CD4-positive, alpha-beta T cell treated with Interleukin-21 for 1 hour (primary cell): ENCODE measurements around the gene MAN1C1.

Source experiments
- DNase-seq: peaks from one replicate; pipeline ENCODE4 v3.0.0-alpha.2; 2020

MAN1C1 gene

DNA sequence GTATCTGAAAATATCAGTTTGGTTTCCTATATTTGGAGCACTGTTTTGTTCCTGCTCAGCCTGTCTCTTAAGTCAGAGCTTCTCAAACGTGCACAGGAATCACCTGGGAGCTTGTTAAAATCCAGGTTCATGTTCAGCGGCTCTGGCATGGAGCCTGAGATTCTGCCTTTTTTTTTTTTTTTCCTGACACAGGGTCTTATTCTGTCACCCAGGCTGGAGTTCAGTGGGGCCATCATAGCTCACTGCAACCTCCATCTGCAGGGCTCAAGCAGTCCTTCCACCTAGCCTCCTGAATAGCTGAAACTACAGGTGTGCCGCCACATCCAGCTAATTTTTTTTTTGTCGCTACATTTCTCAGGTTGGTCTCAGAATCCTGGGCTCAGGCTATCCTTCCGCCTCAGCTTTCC is 171.2 kb downstream of the MAN1C1 start:
- no peak for DNase-seq

DNA sequence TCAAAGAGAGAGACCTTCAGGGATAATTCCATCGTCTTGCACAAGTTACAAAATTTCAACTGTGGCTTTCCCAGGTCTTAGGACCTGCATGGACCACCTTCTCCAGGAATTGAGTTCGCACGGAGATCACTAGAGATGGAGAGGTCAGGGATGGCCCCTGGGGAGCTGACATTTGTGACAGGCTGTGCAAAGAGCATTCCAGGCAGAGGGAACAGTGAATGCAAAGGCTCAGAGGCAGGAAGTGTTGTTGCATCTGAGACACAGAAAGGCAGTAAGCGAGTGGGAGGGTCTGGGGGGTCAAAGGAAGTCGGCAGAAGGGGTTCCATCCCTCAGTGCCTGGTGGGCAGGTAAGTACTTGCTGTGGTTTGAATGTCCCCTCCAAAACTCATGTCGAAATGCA is 173.9 kb downstream of the MAN1C1 start:
- DNase-seq, result no peak

- DNase-seq, result no peak
Measured at GRCh38 chr1:25792115-25792514, 175.5 kb downstream of the MAN1C1 start.

DNA sequence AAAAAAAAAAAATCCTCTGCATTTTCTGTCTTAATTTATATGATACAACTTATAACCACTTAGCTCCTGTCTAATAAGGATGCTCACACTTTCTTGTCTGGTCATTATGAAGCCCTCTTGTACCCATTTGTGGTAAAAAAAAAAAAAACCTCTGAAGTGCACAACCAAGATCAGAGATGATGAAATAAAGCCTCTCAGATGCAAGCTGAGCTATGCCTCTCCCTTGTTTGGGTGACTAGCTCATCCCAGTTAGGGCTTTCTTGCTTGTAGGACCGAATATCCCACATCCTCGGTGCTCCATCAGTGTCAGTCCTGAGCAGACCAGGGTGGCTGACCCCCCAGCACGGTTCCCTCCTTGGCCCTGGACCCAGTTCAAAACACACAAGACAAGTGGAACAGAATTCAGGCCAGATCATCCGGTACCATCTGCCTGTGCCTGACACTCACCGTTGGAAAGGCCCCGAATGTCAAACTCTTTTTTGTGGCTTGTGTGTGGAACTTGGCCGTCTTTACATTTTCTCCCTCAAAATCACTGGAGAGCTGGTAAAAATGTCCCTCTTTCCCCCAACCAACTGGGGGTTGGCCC is 177.1 kb downstream of the MAN1C1 start:
- DNase-seq, result no peak

- no peak for DNase-seq
Measured at GRCh38 chr1:25794325-25794724, 177.7 kb downstream of the MAN1C1 start.

DNA sequence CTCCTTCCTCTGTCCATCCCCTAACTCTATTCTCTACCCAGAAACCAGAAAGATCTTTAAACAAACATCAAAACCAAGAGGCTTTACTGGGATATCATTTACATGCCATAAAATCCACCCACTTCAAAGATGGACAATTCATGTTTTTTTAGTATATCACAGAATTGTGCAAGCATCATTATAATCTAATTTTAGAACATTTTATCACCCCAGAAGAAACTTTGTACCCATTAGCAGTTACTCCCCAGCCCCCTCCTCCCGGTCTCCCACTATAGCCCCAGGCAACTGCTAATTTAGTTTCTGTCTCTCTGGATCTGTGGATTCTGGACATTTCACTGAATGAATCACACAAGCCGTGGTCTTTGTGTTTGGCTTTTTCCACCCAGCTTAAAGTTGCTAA is 178.6 kb downstream of the MAN1C1 start:
- DNase-seq, result no peak

- DNase-seq, result peak; percentile 65
Measured at GRCh38 chr1:25795946-25796810, 179.6 kb downstream of the MAN1C1 start.

DNA sequence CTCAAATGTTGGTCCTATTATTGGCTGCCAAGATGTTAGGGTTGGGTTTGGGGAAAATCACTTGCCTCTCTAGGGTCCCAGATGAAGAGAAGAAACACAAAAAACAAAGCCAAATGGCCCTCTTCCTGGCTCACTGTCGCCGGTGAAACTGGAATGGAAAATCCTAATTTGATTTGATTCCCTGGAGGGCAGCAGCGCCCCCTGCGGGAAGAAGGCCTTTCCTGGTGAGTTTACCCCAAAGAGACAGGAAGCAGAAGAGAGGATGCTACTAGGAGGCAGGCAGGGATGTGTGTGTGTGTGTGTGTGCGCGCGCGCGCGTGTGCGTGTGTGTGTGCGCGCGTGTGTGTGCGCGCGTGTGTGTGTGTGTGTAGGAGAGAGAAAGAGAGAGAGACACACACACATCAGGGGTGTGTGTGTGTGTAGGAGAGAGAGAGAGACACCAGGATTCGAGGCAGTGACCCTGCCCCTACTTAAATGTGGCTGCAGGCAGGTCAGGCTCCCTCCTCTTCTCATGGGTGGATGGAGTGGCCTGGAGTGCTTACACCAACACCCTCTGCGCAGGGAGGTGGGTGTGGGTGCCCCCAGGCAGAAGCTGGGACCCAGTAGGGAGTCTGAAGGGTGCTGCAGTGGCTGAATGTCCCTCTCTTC is 180.3 kb downstream of the MAN1C1 start:
- DNase-seq, result peak; percentile 84

GRCh38 chr1:25797939-25798338 is 181.3 kb downstream of the MAN1C1 start:
- peak; percentile 29 for DNase-seq

GRCh38 chr1:25798666-25799351 is 182.2 kb downstream of the MAN1C1 start:
- DNase-seq, result no peak

- no peak for DNase-seq
Measured at GRCh38 chr1:25799352-25799934, 182.9 kb downstream of the MAN1C1 start.

GRCh38 chr1:25799935-25800702 is 183.5 kb downstream of the MAN1C1 start, which contains the start of gene SELENON:
TSS of gene SELENON (plus strand) at chr1:25800193. CDS start at chr1:25800231, 38 bp downstream.
- DNase-seq, result peak; percentile 47

DNA sequence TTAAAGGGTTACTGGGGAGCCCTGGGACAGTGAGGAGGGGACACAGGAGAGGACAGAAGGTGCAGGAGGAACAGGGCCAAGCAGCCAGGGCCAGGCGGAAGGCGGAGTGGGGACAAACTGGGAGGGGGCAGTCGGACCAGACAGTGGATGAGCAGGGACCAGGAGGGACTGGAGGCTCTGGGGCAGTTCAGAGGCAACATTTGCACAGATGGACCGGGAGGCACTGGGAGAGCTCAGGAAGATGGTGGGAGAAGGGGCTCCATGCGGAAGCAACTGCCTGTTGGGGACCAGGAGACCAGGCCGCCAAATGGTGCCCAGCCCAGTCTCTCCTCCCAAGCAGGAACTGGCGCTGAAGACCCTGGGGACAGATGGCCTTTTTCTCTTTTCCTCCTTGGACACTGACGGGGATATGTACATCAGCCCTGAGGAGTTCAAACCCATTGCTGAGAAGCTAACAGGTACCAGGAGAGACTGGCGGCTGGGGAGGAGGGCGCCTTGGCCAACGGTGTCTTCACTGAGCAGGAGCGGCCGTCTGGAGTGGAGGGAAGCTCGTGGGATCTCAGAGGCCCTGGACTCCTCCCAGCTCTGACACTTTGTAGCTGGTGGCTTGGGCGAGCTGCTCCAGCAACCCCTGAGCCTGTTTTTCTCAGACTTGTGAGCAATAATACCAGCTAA is 184.2 kb downstream of the MAN1C1 start:
- DNase-seq, result no peak

DNA sequence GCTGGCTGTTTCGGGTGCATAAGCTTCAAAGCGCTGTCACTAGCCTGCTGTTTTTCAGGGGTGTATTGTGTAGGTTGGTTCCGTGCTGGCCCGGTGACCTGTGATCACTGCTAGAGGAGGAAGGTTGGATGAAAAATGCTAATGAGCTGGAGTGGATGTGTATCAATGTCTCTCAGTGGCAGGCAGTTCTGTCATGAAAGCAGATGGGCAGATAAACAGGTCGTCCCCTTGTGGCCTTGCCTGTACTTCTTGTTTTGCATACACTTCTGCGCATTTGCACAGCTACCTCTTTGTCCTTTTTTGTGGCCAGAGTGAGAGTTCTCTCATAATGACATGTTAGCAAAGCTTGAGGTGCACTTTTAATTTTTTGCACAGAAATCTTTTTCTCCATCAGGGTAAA is 186.3 kb downstream of the MAN1C1 start:
- DNase-seq, result peak; percentile 21

DNA sequence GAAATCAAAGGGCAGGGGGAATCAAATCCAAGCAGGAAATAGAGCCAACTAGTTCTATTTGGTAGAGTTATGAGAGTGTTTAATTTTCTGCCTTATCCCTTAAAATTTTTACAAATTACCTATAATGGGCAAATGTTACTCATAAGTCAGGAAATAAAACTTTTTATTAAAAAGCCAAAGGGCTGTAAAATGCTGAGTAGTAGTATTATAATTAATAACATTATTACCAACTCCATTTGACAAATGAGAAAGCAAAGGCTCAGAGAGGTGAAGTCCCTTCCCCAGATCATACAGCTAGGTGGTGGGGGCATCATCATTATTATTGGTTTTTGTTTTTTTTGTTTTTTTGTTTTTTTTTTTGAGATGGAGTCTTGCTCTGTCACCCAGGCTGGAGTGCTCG is 186.8 kb downstream of the MAN1C1 start:
- no peak for DNase-seq

GRCh38 chr1:25804244-25804963 is 187.8 kb downstream of the MAN1C1 start:
- no peak for DNase-seq

DNA sequence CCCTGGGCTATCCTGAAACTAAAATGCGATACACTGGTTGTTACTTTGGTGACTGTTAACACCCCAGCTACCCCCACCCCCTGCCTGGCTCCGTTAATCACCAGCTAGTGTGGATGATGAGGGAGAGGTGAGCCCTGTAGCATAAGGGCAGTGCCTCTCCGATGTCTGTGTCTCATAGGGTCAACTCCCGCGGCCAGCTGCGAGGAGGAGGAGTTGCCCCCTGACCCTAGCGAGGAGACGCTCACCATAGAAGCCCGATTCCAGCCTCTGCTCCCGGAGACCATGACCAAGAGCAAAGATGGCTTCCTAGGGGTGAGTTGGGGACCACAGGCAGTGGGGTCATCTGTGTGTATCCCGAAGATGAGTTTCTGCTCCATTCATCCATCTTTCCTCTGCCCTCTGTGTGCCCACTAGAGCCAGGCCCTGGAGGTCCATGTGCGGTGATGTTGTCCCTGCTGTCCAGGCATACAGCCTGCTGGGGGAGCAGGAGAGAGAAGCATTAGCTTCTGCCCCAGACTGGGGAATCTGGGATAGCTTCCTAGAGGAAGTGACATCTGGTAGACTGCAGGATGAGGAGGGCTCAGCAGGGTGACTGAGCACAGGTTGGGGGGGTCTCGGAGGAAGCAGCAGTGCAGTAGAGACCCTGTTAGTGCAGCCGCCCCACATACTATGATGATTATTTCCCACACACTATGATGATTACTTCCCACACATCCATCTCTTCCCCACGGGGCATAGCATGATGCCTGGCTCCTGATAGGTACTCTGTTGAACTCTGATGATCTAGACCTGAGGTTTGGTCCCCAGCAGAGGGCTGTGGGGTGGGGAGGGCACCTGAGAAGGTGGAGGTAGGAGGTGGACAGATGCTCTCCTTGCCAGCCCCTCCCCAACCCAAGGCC is 188.6 kb downstream of the MAN1C1 start:
- no peak for DNase-seq

- no peak for DNase-seq
Measured at GRCh38 chr1:25805863-25806225, 189.3 kb downstream of the MAN1C1 start.

DNA sequence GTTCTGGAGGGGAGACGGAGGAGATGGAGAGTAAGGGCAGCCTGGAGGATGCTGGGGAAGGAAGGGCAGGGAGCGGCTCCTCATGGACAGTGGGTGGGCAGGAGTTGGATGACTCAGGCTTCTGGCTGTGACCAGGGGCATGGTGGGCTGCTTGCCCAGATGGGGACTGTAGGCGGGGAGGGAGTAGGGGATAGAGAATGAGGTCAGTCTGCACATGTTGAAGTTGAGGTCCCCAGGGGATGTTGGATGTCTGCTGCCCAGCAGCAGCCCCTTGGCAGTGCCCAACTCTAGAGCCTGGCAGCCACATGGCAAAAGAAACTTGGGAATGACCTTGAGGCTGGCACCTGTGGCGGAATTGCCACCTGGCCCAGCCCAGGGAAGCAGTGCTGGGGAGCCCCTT is 189.8 kb downstream of the MAN1C1 start:
- no peak for DNase-seq
